Common myeloid progenitor, CD34-positive (primary cell): Measurements from ENCODE around the gene SIX1. TPM values are rescaled to one million over a fixed set of nuclear protein-coding genes. Genes with fewer than 3 reads are reported as not detected.

Experiments
- CTCF ChIA-PET: fragments of 350-600 bp; sonication (Branson Sonifier 250); formaldehyde crosslinking; loops from one replicate; lab custom pipeline; 2021; ENCODE audit warnings: antibody characterized with exemption; lab: Charles Lee
- POLR2A ChIA-PET: fragments of 350-600 bp; sonication (Branson Sonifier 250); formaldehyde crosslinking; loops from one replicate; lab custom pipeline; 2021; ENCODE audit warnings: antibody characterized with exemption; lab: Charles Lee
- DNase-seq, 3 donors: peaks; one replicate each; pipeline versions ENCODE4 v3.0.0 to v3.0.0-alpha.2; 2013
- H3K27ac ChIP-seq, 2 experiments: 1 replicate in 1 of 2; 2 replicates in 1 of 2; pipeline ENCODE4 v1.7.0; 2013; ENCODE audit warnings: inconsistent platforms in 2 of 2, low read length in 2 of 2, mild to moderate bottlenecking in 2 of 2, low read depth in 1 of 2, moderate library complexity in 1 of 2; ENCODE audit not compliant: severe bottlenecking in 2 of 2, insufficient read depth in 1 of 2, poor library complexity in 1 of 2
- H3K27me3 ChIP-seq, 5 experiments: replicated peaks in 2 of 5; 1 replicate in 3 of 5; 2 replicates in 2 of 5; pipeline versions ENCODE4 v1.6.1 to v1.7.0; 2013; ENCODE audit warnings: low read length in 4 of 5, mild to moderate bottlenecking in 2 of 5, moderate library complexity in 2 of 5, inconsistent platforms in 1 of 5; ENCODE audit not compliant: insufficient read depth in 5 of 5, control insufficient read depth in 4 of 5
- H3K36me3 ChIP-seq, 4 experiments: 1 replicate in 2 of 4; 2 replicates in 2 of 4; pipeline versions ENCODE4 v1.6.1 to v1.7.0; 2013; ENCODE audit warnings: low read length in 3 of 4, control low read depth in 1 of 4, mild to moderate bottlenecking in 1 of 4; ENCODE audit not compliant: control insufficient read depth in 4 of 4, insufficient read depth in 4 of 4
- H3K4me1 ChIP-seq, 4 experiments: 1 replicate in 3 of 4; 2 replicates in 1 of 4; pipeline versions ENCODE4 v1.6.1 to v1.7.1; 2013; ENCODE audit warnings: low read length in 3 of 4, mild to moderate bottlenecking in 3 of 4, control low read depth in 1 of 4, inconsistent platforms in 1 of 4, moderate library complexity in 1 of 4; ENCODE audit not compliant: control insufficient read depth in 4 of 4, insufficient read depth in 4 of 4; ENCODE audit errors: control extremely low read depth in 1 of 4
- H3K4me3 ChIP-seq, 7 experiments: 1 replicate in 4 of 7; 2 replicates in 3 of 7; pipeline versions ENCODE4 v1.5.1 to v1.7.0; 2013; ENCODE audit warnings: mild to moderate bottlenecking in 7 of 7, low read length in 6 of 7, moderate library complexity in 6 of 7, inconsistent platforms in 2 of 7, low read depth in 2 of 7, control low read depth in 1 of 7; ENCODE audit not compliant: insufficient read depth in 4 of 7, control insufficient read depth in 1 of 7; ENCODE audit errors: extremely low read depth in 1 of 7
- H3K9me3 ChIP-seq, 5 experiments: 1 replicate in 4 of 5; 2 replicates in 1 of 5; pipeline versions ENCODE4 v1.6.1 to v1.7.1; 2013; ENCODE audit warnings: low read length in 4 of 5, mild to moderate bottlenecking in 2 of 5, inconsistent platforms in 1 of 5, low read depth in 1 of 5, moderate library complexity in 1 of 5; ENCODE audit not compliant: control insufficient read depth in 4 of 5, insufficient read depth in 2 of 5; ENCODE audit errors: control extremely low read depth in 1 of 5
- WGBS: methylation state at CpG from one replicate; pipeline ENCODE4 v1.1.5; 2013; ENCODE audit not compliant: insufficient coverage; 5-methylcytosine and 5-hydroxymethylcytosine counted together
- polyA plus RNA-seq: library from polyadenylated mRNA; unstranded; fragments of 120-200 nt; gene quantifications from one replicate; pipeline ENCODE4 v1.2.1, GENCODE V29; 2013

Gene SIX1
- not detected for polyA plus RNA-seq

GRCh38 chr14:60648934-60649874, at the start of gene SIX1:
Gene SIX1, minus strand, starts transcription at chr14:60649477. Its CDS starts 288 bp downstream, at chr14:60649189.
- DNase-seq: peak in 2 of 3 donors; percentile 60 to 61
- Histone ChIP-seq H3K27me3 (peaks cover 42 to 100% (median 72%) of the 10 kb centered on the region in 5 experiments), H3K36me3 (no peaks in the 10 kb centered on the region), H3K9me3 (peaks cover 0 to 2% (median 0%) of the 10 kb centered on the region in 5 experiments), H3K4me1 (peaks cover 0 to 22% (median 22%) of the 10 kb centered on the region in 4 experiments), H3K27ac (no peak within 1 kb of the TSS), H3K4me3 (peak within 1 kb of the TSS in 6 of 7 experiments; percentile 4 to 64 (median 46))
- WGBS: under 1% methylated on average over 61 of the region's 79 CpGs
- POLR2A ChIA-PET: no interaction called here
- CTCF ChIA-PET: interaction anchor here (1.3 kb wide), 1 partner anchor 10 kb away, joined by 5 read pairs; no protein-coding TSS in a partner anchor

GRCh38 chr14:60695327-60695726, 46.0 kb upstream of the SIX1 start:
- peak in 2 of 3 donors; percentile 2 to 13 for DNase-seq
- ChIA-PET CTCF (no interaction called here), POLR2A (no interaction called here)
- Histone ChIP-seq H3K4me1 (no peaks in the 10 kb centered on the region), H3K4me3 (no peak overlapping the region), H3K27me3 (peaks cover 0 to 2% (median 0%) of the 10 kb centered on the region in 5 experiments), H3K36me3 (no peaks in the 10 kb centered on the region), H3K9me3 (peaks cover 0 to 21% (median 6%) of the 10 kb centered on the region in 5 experiments), H3K27ac (no peak overlapping the region)
- WGBS: 33% methylated on average over 1 of the region's 4 CpGs

- CTCF ChIA-PET: interaction anchor here (0.8 kb wide), 1 partner anchor 13 kb away, joined by 3 read pairs; no protein-coding TSS in a partner anchor
- POLR2A ChIA-PET: no interaction called here
- Histone ChIP-seq H3K9me3 (peaks cover 0 to under 1% (median 0%) of the 10 kb centered on the region in 5 experiments), H3K36me3 (no peaks in the 10 kb centered on the region), H3K27me3 (peaks cover 0 to 2% (median 0%) of the 10 kb centered on the region in 5 experiments), H3K27ac (no peak overlapping the region), H3K4me3 (no peak overlapping the region), H3K4me1 (no peaks in the 10 kb centered on the region)
- no peak for DNase-seq
- 100% methylated on average over 2 of the region's 3 CpGs for WGBS
Measured at GRCh38 chr14:60691383-60692113, 42.3 kb upstream of the SIX1 start.

GRCh38 chr14:60686865-60687264, 37.6 kb upstream of the SIX1 start:
- Histone ChIP-seq H3K4me1 (no peaks in the 10 kb centered on the region), H3K4me3 (no peak overlapping the region), H3K9me3 (no peaks in the 10 kb centered on the region), H3K36me3 (no peaks in the 10 kb centered on the region), H3K27me3 (peaks cover 0 to 2% (median 0%) of the 10 kb centered on the region in 5 experiments), H3K27ac (no peak overlapping the region)
- no peak for DNase-seq
- POLR2A ChIA-PET: no interaction called here
- CTCF ChIA-PET: no interaction called here

- ChIA-PET CTCF (no interaction called here), POLR2A (no interaction called here)
- no peak overlapping the region for H3K27ac ChIP-seq
- H3K4me1 ChIP-seq: no peaks in the 10 kb centered on the region
- DNase-seq: no peak
- 100% methylated on average over 2 of the region's 2 CpGs for WGBS
- H3K9me3 ChIP-seq: peaks cover 0 to 2% (median 0%) of the 10 kb centered on the region in 5 experiments
- H3K36me3 ChIP-seq: no peaks in the 10 kb centered on the region
- no peak overlapping the region for H3K4me3 ChIP-seq
- peaks cover 0 to 7% (median 0%) of the 10 kb centered on the region in 5 experiments for H3K27me3 ChIP-seq
Measured at GRCh38 chr14:60684203-60684602, 34.9 kb upstream of the SIX1 start.

- DNase-seq: no peak
- Histone ChIP-seq H3K27ac (no peak overlapping the region), H3K27me3 (peaks cover 0 to 5% (median 0%) of the 10 kb centered on the region in 5 experiments), H3K9me3 (peaks cover 0 to 2% (median 0%) of the 10 kb centered on the region in 5 experiments), H3K4me1 (no peaks in the 10 kb centered on the region), H3K4me3 (no peak overlapping the region), H3K36me3 (no peaks in the 10 kb centered on the region)
- ChIA-PET CTCF (no interaction called here), POLR2A (no interaction called here)
Measured at GRCh38 chr14:60681271-60681670, 32.0 kb upstream of the SIX1 start.
